Osteoblast (primary cell): Measurements from ENCODE around the gene TMEM59L. TPM values are rescaled to one million over a fixed set of nuclear protein-coding genes. Genes with fewer than 3 reads are reported as not detected.
"Not testable (repeated sequence)": the region's sequence is repeated elsewhere in the genome, so short reads cannot be mapped to it uniquely, and the experiment has no call there.

Experiments used
- DNase-seq: peaks from one replicate; pipeline ENCODE4 v3.0.0; 2011; ENCODE audit warnings: low spot score, mixed read lengths; ENCODE audit not compliant: insufficient read length; ENCODE audit errors: missing footprints
- H2AFZ ChIP-seq: 2 replicates; pipeline ENCODE4 v1.6.0; 2011; ENCODE audit warnings: mild to moderate bottlenecking, low read length
- H3K27ac ChIP-seq: 2 replicates; pipeline ENCODE4 v1.5.1; 2011; ENCODE audit warnings: mild to moderate bottlenecking, low read depth, low read length, moderate library complexity
- H3K27me3 ChIP-seq: 2 replicates; pipeline ENCODE4 v1.6.0; 2012; ENCODE audit warnings: mild to moderate bottlenecking, control low read depth, inconsistent platforms, low read length, moderate library complexity; ENCODE audit not compliant: insufficient read depth
- H3K36me3 ChIP-seq: 2 replicates; pipeline ENCODE4 v1.5.1; 2011; ENCODE audit warnings: mild to moderate bottlenecking, low read length, control low read depth, moderate library complexity; ENCODE audit not compliant: insufficient read depth
- H3K4me1 ChIP-seq: 2 replicates; pipeline ENCODE4 v1.5.1; 2011; ENCODE audit warnings: mild to moderate bottlenecking, low read length, control low read depth, moderate library complexity; ENCODE audit not compliant: insufficient read depth
- H3K4me2 ChIP-seq: 2 replicates; pipeline ENCODE4 v1.6.0; 2011; ENCODE audit warnings: mild to moderate bottlenecking, low read length; ENCODE audit not compliant: insufficient read depth
- H3K4me3 ChIP-seq: fragments of 200-600 bp; sonication (generic); 3 replicates; pipeline ENCODE4 v1.5.1; 2012; ENCODE audit warnings: mild to moderate bottlenecking, low read length, inconsistent platforms; ENCODE audit not compliant: insufficient read depth
- H3K79me2 ChIP-seq: 2 replicates; pipeline ENCODE4 v1.6.0; 2012; ENCODE audit warnings: mild to moderate bottlenecking, low read length, control low read depth, inconsistent platforms; ENCODE audit not compliant: insufficient read depth
- H3K9me3 ChIP-seq: 2 replicates; pipeline ENCODE4 v1.5.1; 2011; ENCODE audit warnings: low read depth, low read length, control low read depth
- H4K20me1 ChIP-seq: 2 replicates; pipeline ENCODE4 v1.6.0; 2012; ENCODE audit warnings: mild to moderate bottlenecking, low read length, control low read depth; ENCODE audit not compliant: insufficient read depth
- total RNA-seq: library from RNA; depleted of rRNA; stranded (reverse); fragments of >200 nt; gene quantifications from 2 replicates; pipeline ENCODE4 v1.2.3, GENCODE V29; 2012
- TF ChIP-seq, protein P1 (sequence below): IDR thresholded peaks from 2 replicates; pipeline ENCODE4 v1.5.1; 2011; ENCODE audit warnings: mild to moderate bottlenecking, low read depth, low read length, moderate library complexity; ENCODE audit errors: extremely low read depth

TMEM59L gene
- total RNA-seq, 1 donor: 0.36 TPM

DNA sequence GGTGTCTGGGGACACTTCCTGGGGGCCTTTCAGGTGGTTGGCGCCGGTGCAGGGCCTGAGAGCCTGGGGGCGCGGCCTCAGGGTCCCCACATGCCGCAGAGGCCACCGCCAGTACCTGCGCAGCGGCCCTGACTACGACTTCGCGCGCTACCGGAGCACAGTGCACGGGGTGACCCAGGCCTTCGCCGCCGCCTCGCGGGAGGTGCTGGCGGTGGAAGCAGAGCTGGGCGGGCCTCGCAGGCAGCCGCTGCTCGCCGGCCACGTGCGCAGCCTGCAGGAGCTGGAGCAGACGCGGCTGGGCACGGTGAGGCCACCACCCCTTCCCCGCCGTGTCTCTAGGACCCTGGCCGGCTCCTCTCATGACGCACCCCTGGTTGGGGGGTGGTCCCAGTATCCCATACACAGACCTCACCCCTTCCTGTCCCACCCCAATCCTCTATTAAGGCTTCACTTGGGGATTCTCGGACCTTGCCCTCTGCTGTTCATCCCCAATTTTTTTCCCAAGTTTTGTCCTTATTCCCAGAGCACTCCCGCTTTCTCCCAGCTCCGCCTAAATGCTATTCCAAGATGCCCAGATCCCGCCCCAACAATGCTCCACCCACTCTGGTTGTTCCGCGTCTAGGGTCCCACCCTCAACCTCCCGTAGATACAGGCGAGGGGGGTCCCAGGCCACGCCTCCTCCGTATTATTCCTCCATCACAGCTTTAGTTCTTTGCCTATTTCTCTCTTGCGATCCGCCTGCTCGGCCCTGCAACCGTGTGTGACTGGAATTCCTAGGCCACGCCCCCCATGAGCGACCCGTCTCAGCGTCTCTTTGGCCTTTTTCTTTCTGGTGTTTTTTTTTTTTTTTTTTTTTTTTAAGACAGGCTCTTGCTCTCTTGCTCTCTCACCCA is 23.0 kb upstream of the TMEM59L start:
- Histone ChIP-seq H2AFZ (peak overlapping the region; percentile 92), H3K4me1 (peaks cover 19% of the 10 kb centered on the region), H3K9me3 (no peaks in the 10 kb centered on the region), H3K27me3 (no peaks in the 10 kb centered on the region), H3K4me2 (peak overlapping the region; percentile 98), H3K36me3 (peaks cover 3% of the 10 kb centered on the region), H3K79me2 (no peaks in the 10 kb centered on the region), H4K20me1 (peaks cover 8% of the 10 kb centered on the region), H3K4me3 (peak overlapping the region; percentile 91), H3K27ac (peak overlapping the region; percentile 50)
- TF ChIP-seq, protein P1, sequence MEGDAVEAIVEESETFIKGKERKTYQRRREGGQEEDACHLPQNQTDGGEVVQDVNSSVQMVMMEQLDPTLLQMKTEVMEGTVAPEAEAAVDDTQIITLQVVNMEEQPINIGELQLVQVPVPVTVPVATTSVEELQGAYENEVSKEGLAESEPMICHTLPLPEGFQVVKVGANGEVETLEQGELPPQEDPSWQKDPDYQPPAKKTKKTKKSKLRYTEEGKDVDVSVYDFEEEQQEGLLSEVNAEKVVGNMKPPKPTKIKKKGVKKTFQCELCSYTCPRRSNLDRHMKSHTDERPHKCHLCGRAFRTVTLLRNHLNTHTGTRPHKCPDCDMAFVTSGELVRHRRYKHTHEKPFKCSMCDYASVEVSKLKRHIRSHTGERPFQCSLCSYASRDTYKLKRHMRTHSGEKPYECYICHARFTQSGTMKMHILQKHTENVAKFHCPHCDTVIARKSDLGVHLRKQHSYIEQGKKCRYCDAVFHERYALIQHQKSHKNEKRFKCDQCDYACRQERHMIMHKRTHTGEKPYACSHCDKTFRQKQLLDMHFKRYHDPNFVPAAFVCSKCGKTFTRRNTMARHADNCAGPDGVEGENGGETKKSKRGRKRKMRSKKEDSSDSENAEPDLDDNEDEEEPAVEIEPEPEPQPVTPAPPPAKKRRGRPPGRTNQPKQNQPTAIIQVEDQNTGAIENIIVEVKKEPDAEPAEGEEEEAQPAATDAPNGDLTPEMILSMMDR: peak; percentile 8
- peak; percentile 95 for DNase-seq

GRCh38 chr19:18590273-18591272 is 22.1 kb upstream of the TMEM59L start:
- H3K27me3 ChIP-seq: no peaks in the 10 kb centered on the region
- peaks cover 8% of the 10 kb centered on the region for H4K20me1 ChIP-seq
- TF ChIP-seq, protein P1: peak; percentile 32
- no peak overlapping the region for H2AFZ ChIP-seq
- H3K4me2 ChIP-seq: peak overlapping the region; percentile 98
- H3K36me3 ChIP-seq: peaks cover 3% of the 10 kb centered on the region
- DNase-seq: peak; percentile 86
- peak overlapping the region; percentile 91 for H3K4me3 ChIP-seq
- no peaks in the 10 kb centered on the region for H3K79me2 ChIP-seq
- H3K27ac ChIP-seq: no peak overlapping the region
- peaks cover 19% of the 10 kb centered on the region for H3K4me1 ChIP-seq
- H3K9me3 ChIP-seq: no peaks in the 10 kb centered on the region

DNA sequence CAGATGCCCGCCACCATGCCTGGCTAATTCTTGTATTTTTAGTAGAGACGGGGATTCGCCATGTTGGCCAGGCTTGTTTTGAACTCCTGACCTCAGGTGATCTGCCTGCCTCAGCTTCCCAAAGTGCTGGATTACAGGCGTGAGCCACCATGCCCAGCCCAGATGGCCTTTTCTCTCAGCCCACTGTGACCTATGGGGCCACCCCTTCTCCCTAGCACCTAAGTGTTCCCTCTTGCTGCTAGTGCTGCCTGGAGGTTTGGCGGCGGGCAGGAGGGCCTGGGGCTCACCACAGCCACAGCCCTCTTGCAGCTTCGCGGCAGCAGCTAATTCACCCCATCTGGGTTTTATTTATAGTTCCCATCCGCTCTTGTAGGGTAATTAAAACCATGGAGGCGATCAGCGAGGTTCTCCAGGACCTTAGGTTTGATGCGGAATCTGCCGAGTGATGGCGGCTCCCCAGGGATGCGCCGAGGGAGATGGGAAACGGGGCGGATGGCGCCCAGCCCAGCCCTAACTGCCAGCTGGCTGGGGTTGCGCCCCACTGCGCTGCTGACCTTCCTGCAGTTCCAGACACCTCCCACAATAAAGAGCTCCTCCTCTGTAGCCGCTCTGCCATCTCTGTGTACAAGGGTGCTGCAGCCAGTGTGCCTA is 20.8 kb upstream of the TMEM59L start:
- Histone ChIP-seq H3K9me3 (no peaks in the 10 kb centered on the region), H3K27me3 (no peaks in the 10 kb centered on the region), H2AFZ (no peak overlapping the region), H3K4me2 (no peak overlapping the region), H3K27ac (no peak overlapping the region), H3K79me2 (no peaks in the 10 kb centered on the region), H3K4me3 (no peak overlapping the region), H3K36me3 (peaks cover 3% of the 10 kb centered on the region), H4K20me1 (peaks cover 8% of the 10 kb centered on the region), H3K4me1 (peaks cover 19% of the 10 kb centered on the region)
- peak; percentile 74 for DNase-seq
- TF ChIP-seq, protein P1: no peak

DNA sequence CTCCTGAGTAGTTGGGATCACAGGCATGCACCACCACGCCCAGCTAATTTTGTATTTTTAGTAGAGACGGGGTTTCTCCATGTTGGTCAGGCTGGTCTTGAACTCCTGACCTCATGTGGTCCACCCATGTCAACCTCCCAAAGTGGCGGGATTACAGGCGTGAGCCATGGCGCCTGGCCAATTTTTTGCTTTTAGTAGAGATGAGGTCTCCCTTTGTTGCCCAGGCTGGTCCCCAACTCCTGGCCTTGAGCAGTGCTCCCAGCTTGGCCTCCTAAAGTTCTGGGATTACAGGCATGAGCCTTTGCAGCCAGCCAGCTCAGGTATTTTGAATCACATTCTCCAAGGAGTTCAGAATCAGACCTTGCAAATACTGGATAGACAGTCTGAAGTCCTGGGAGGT is 19.9 kb upstream of the TMEM59L start:
- not testable (repeated sequence) for H3K27ac ChIP-seq, H3K27me3 ChIP-seq, H4K20me1 ChIP-seq, H3K9me3 ChIP-seq, H3K36me3 ChIP-seq, H3K79me2 ChIP-seq, H3K4me3 ChIP-seq, H2AFZ ChIP-seq, H3K4me2 ChIP-seq
- H3K4me1 ChIP-seq: peaks cover 19% of the 10 kb centered on the region
- DNase-seq: peak; percentile 77
